WTC11 (cell line): ENCODE data around the gene ITGB4. TPM values are rescaled to one million over a fixed set of nuclear protein-coding genes. Genes with fewer than 3 reads are reported as not detected.
A peak's percentile ranks its signal among the peaks of the same experiment; 100 is the strongest.

Experiments used
- ATAC-seq: fragments of 200-7000 bp; cut with Tn5 transposase; 2 replicates; pipeline ENCODE4 v1.10.0; 2021; ENCODE audit warnings: mild to moderate bottlenecking, moderate library complexity
- CTCF ChIA-PET: fragments of 300-600 bp; sonication (Branson Sonifier 250); formaldehyde crosslinking; loops from one replicate; lab custom pipeline; 2021; ENCODE audit warnings: antibody characterized with exemption; lab: Charles Lee
- POLR2A ChIA-PET: fragments of 350-600 bp; sonication (Branson Sonifier 250); formaldehyde crosslinking; loops from one replicate; lab custom pipeline; 2021; ENCODE audit warnings: antibody characterized with exemption; lab: Charles Lee
- DNase-seq: peaks from one replicate; pipeline ENCODE4 v3.0.0; 2021; ENCODE audit warnings: low spot score
- H3K27ac Mint-ChIP-seq: 2 replicates; pipeline ENCODE4 v1.8.0; 2021; ENCODE audit warnings: mixed read lengths
- H3K27me3 Mint-ChIP-seq: 2 replicates; pipeline ENCODE4 v1.8.0; 2021; ENCODE audit warnings: low read depth, mild to moderate bottlenecking, moderate library complexity, mixed read lengths
- H3K36me3 Mint-ChIP-seq: 2 replicates; pipeline ENCODE4 v1.8.0; 2021; ENCODE audit warnings: mixed read lengths
- H3K4me1 Mint-ChIP-seq: 2 replicates; pipeline ENCODE4 v1.8.0; 2022; ENCODE audit warnings: mixed read lengths
- H3K4me3 Mint-ChIP-seq: 2 replicates; pipeline ENCODE4 v1.8.0; 2021; ENCODE audit warnings: mild to moderate bottlenecking, moderate library complexity, mixed read lengths
- H3K9me3 Mint-ChIP-seq: 2 replicates; pipeline ENCODE4 v1.8.0; 2021; ENCODE audit warnings: mixed read lengths
- ETV6 ChIP-seq: sonication (generic); formaldehyde crosslinking; IDR thresholded peaks from 2 replicates; pipeline ENCODE4 v1.8.1; 2022; ENCODE audit warnings: mild to moderate bottlenecking, missing genetic modification reagents
- GRHL2 ChIP-seq: fragments of 250-450 bp; sonication (Bioruptor Pico); IDR thresholded peaks from 2 replicates; pipeline ENCODE4 v1.8.0; 2022; ENCODE audit warnings: mild to moderate bottlenecking, moderate library complexity; ENCODE audit not compliant: insufficient replicate concordance, severe bottlenecking
- HMGA2 ChIP-seq: fragments of 250-450 bp; sonication (Bioruptor Pico); IDR thresholded peaks from 2 replicates; pipeline ENCODE4 v1.4.0; 2021; ENCODE audit warnings: mild to moderate bottlenecking, moderate library complexity
- JUN ChIP-seq: sonication (generic); formaldehyde crosslinking; IDR thresholded peaks from 2 replicates; pipeline ENCODE4 v1.8.0; 2023; ENCODE audit warnings: mild to moderate bottlenecking, missing genetic modification reagents
- MXD4 ChIP-seq: fragments of 250-450 bp; sonication (Bioruptor Pico); IDR thresholded peaks from 2 replicates; pipeline ENCODE4 v1.8.0; 2021; ENCODE audit warnings: mild to moderate bottlenecking, moderate library complexity, borderline replicate concordance
- RORB ChIP-seq: fragments of 250-450 bp; sonication (Bioruptor Pico); IDR thresholded peaks from 2 replicates; pipeline ENCODE4 v1.9.0; 2021; ENCODE audit warnings: mild to moderate bottlenecking
- SMAD3 ChIP-seq: sonication (generic); formaldehyde crosslinking; IDR thresholded peaks from 2 replicates; pipeline ENCODE4 v1.8.0; 2022; ENCODE audit warnings: missing genetic modification reagents, mild to moderate bottlenecking, borderline replicate concordance
- SMAD4 ChIP-seq: sonication (generic); formaldehyde crosslinking; IDR thresholded peaks from 2 replicates; pipeline ENCODE4 v1.8.0; 2022; ENCODE audit warnings: mild to moderate bottlenecking, missing genetic modification reagents
- ZNF263 ChIP-seq: sonication (generic); formaldehyde crosslinking; IDR thresholded peaks from 2 replicates; pipeline ENCODE4 v1.8.1; 2022; ENCODE audit warnings: low read depth, mild to moderate bottlenecking, moderate library complexity, missing genetic modification reagents
- total RNA-seq: library from RNA; stranded (reverse); gene quantifications from 3 replicates; pipeline ENCODE4 v1.2.3, GENCODE V29; 2021
- TF ChIP-seq, protein P1 (sequence below): sonication (generic); formaldehyde crosslinking; IDR thresholded peaks from 2 replicates; pipeline ENCODE4 v1.8.0; 2022; ENCODE audit warnings: mild to moderate bottlenecking, missing genetic modification reagents
- TF ChIP-seq, protein P2 (sequence below): fragments of 250-450 bp; sonication (Bioruptor Pico); IDR thresholded peaks from 2 replicates; pipeline ENCODE4 v2.1.2; 2022; ENCODE audit warnings: mild to moderate bottlenecking, moderate library complexity
- TF ChIP-seq, protein P3 (sequence below): fragments of 250-450 bp; sonication (Bioruptor Pico); IDR thresholded peaks from 2 replicates; pipeline ENCODE4 v1.9.0; 2021; ENCODE audit warnings: mild to moderate bottlenecking
- TF ChIP-seq, protein P4 (sequence below): fragments of 250-450 bp; sonication (Bioruptor Pico); IDR thresholded peaks from 2 replicates; pipeline ENCODE4 v1.9.0; 2021; ENCODE audit warnings: mild to moderate bottlenecking, borderline replicate concordance

Gene ITGB4
- total RNA-seq, 1 experiment from 2014 or later = 9.5 TPM

DNA sequence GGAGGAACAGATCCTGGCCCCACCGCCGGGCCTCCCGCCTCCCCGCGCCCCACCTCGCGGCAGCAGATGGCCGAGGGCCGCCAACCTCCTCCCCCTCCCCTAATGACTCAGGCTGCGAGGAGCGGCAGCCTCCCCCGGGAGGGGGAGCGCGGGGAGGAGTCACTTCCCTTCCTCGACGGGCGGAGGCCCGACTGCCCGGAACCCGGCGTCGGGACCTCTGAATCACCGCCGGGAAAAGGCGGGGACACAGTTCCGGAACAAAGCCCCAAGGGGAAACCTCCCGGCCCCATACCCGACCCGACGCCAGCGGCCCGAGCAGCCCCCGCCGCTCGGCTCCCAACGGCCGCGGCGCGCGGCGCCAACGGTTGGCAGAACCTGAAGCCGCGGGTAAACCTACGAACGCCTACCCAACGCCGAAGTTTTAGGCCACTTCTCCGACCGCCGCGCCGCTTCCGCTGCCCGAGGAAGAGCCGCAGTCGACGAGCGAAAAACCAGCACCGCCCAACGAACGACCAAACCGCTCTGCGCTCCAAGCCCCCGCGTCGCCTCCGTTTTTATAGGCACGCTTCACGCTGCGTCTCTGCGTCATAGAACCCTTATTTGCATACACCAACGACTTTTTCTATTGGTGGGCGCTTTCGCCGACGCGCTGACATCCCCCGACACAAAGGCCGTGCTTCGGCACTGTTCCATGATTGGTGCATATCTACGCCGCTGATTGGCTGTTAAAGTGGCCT is 58.2 kb downstream of the ITGB4 start (continued):
- TF ChIP-seq, protein P1, sequence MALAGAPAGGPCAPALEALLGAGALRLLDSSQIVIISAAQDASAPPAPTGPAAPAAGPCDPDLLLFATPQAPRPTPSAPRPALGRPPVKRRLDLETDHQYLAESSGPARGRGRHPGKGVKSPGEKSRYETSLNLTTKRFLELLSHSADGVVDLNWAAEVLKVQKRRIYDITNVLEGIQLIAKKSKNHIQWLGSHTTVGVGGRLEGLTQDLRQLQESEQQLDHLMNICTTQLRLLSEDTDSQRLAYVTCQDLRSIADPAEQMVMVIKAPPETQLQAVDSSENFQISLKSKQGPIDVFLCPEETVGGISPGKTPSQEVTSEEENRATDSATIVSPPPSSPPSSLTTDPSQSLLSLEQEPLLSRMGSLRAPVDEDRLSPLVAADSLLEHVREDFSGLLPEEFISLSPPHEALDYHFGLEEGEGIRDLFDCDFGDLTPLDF (CRISPR knock-in tag) = 0 out of 2 replicates have a peak, but pooled peaks have one; percentile 59
- peak; percentile 16; the same call in 1 of the 2 replicates for TF ChIP-seq HMGA2 (CRISPR knock-in tag)
- peak; percentile 87 for TF ChIP-seq ETV6 (CRISPR knock-in tag)
- TF ChIP-seq, protein P2, sequence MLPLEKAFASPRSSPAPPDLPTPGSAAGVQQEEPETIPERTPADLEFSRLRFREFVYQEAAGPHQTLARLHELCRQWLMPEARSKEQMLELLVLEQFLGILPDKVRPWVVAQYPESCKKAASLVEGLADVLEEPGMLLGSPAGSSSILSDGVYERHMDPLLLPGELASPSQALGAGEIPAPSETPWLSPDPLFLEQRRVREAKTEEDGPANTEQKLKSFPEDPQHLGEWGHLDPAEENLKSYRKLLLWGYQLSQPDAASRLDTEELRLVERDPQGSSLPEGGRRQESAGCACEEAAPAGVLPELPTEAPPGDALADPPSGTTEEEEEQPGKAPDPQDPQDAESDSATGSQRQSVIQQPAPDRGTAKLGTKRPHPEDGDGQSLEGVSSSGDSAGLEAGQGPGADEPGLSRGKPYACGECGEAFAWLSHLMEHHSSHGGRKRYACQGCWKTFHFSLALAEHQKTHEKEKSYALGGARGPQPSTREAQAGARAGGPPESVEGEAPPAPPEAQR (CRISPR knock-in tag) = no peak
- peak; percentile 60; the same call in 1 of the 2 replicates for TF ChIP-seq RORB (CRISPR knock-in tag)
- TF ChIP-seq JUN (CRISPR knock-in tag) = peak; percentile 54; the same call in 1 of the 2 replicates
- TF ChIP-seq SMAD4 = no peak
- TF ChIP-seq, protein P3, sequence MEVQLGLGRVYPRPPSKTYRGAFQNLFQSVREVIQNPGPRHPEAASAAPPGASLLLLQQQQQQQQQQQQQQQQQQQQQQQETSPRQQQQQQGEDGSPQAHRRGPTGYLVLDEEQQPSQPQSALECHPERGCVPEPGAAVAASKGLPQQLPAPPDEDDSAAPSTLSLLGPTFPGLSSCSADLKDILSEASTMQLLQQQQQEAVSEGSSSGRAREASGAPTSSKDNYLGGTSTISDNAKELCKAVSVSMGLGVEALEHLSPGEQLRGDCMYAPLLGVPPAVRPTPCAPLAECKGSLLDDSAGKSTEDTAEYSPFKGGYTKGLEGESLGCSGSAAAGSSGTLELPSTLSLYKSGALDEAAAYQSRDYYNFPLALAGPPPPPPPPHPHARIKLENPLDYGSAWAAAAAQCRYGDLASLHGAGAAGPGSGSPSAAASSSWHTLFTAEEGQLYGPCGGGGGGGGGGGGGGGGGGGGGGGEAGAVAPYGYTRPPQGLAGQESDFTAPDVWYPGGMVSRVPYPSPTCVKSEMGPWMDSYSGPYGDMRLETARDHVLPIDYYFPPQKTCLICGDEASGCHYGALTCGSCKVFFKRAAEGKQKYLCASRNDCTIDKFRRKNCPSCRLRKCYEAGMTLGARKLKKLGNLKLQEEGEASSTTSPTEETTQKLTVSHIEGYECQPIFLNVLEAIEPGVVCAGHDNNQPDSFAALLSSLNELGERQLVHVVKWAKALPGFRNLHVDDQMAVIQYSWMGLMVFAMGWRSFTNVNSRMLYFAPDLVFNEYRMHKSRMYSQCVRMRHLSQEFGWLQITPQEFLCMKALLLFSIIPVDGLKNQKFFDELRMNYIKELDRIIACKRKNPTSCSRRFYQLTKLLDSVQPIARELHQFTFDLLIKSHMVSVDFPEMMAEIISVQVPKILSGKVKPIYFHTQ (CRISPR knock-in tag) = peak; percentile 86; the same call in 1 of the 2 replicates
- TF ChIP-seq SMAD3 (CRISPR knock-in tag) = 0 out of 2 replicates have a peak, but pooled peaks have one; percentile 61
- TF ChIP-seq ZNF263 (CRISPR knock-in tag) = peak; percentile 68
- TF ChIP-seq, protein P4, sequence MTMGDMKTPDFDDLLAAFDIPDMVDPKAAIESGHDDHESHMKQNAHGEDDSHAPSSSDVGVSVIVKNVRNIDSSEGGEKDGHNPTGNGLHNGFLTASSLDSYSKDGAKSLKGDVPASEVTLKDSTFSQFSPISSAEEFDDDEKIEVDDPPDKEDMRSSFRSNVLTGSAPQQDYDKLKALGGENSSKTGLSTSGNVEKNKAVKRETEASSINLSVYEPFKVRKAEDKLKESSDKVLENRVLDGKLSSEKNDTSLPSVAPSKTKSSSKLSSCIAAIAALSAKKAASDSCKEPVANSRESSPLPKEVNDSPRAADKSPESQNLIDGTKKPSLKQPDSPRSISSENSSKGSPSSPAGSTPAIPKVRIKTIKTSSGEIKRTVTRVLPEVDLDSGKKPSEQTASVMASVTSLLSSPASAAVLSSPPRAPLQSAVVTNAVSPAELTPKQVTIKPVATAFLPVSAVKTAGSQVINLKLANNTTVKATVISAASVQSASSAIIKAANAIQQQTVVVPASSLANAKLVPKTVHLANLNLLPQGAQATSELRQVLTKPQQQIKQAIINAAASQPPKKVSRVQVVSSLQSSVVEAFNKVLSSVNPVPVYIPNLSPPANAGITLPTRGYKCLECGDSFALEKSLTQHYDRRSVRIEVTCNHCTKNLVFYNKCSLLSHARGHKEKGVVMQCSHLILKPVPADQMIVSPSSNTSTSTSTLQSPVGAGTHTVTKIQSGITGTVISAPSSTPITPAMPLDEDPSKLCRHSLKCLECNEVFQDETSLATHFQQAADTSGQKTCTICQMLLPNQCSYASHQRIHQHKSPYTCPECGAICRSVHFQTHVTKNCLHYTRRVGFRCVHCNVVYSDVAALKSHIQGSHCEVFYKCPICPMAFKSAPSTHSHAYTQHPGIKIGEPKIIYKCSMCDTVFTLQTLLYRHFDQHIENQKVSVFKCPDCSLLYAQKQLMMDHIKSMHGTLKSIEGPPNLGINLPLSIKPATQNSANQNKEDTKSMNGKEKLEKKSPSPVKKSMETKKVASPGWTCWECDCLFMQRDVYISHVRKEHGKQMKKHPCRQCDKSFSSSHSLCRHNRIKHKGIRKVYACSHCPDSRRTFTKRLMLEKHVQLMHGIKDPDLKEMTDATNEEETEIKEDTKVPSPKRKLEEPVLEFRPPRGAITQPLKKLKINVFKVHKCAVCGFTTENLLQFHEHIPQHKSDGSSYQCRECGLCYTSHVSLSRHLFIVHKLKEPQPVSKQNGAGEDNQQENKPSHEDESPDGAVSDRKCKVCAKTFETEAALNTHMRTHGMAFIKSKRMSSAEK (CRISPR knock-in tag) = peak; percentile 90; the same call in 1 of the 2 replicates

DNA sequence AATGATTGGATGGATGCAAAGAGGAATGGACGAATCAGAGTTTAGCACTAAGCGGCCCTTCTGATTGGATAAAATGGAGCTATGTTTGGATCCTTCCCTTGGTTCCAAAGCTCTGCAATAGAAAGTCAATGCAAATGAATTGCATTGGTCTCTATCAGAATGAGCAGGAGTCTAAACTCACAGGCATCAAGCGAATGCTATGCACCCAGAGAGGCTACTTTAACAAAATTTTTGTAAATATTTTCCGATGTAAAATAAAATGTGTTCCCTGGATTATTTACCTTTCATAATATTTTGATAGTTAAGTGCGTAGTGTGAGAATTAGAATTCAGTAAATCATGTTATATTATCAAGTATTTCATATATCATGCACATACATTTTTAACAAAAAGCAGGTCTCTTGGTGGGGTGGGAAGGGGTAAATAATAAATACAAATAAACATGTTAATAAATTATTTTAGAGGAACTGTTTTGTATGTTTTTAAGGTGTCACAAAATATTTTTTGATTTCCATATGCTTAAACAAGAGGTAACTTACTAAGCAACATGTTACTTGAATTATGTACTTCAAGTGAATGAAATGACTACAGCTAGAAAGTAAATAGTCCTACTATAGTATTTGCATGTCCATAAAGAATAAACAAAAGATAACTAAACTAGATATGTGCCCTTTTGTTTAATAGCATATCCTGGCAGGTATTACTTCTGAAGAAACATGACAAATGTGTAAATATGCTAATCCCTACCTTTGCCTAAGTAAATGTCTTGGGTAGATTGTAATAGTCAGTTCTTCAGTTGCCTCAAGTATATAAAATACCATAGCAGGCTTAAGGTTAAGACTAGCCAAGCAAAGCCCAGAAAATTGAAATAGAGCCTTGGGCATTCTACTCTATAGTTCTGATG is 59.0 kb downstream of the ITGB4 start:
- peaks cover 44% of the 10 kb centered on the region for H3K4me1 Mint-ChIP-seq

More for the DNA sequence above, 59.0 kb downstream of the ITGB4 start:
- no peak for DNase-seq
- Mint-ChIP-seq H3K27me3 (peaks cover 4% of the 10 kb centered on the region), H3K9me3 (no peaks in the 10 kb centered on the region), H3K27ac (peak overlapping the region; percentile 68)
- CTCF ChIA-PET = interaction anchor here (0.6 to 3.0 kb wide), 20 partner anchors 10 to 540 kb away, joined by 3 to 39 read pairs (median 6); partner anchors contain the start of genes GALK1, ITGB4, MRPL38 and SMIM5
- no peak for ATAC-seq
- TF ChIP-seq GRHL2 (CRISPR knock-in tag) (no peak), MXD4 (CRISPR knock-in tag) (no peak)
- TF ChIP-seq, protein P2 (CRISPR knock-in tag) = 0 out of 2 replicates have a peak, but pooled peaks have one; percentile 63
- TF ChIP-seq, all 79 proteins: peak for 1
- POLR2A ChIA-PET = interaction anchor here (0.5 to 1.0 kb wide), 12 partner anchors 9 to 353 kb away, joined by 3 to 7 read pairs (median 5); partner anchors contain the start of genes ITGB4, RECQL5, SAP30BP and TSEN54
- Mint-ChIP-seq H3K4me3 (peak overlapping the region; percentile 94), H3K36me3 (peaks cover 28% of the 10 kb centered on the region)
